ENCODE results near the gene HMGXB4. TPM values are rescaled to one million over a fixed set of nuclear protein-coding genes. Genes with fewer than 3 reads are reported as not detected.

Gene HMGXB4
- total and polyA plus RNA-seq, 9 of the 15 experiments (the other 6 are each of a cell fraction or from before 2014, with no cell fraction given) = 9.9 to 31.4 (median 24.8) TPM

GRCh38 chr22:35324762-35325161, 67.5 kb downstream of the HMGXB4 start:
- POLR2A ChIA-PET = interaction anchor here (0.8 to 1.2 kb wide), 2 partner anchors 9 to 19 kb away, joined by 3 read pairs; no protein-coding TSS in a partner anchor

More at GRCh38 chr22:35324762-35325161, 67.5 kb downstream of the HMGXB4 start:
- no peaks in the 10 kb centered on the region for H3K9me3 ChIP-seq (replicated peaks; ENCODE audit: control insufficient read depth, insufficient read depth, low read depth, low read length)
- no peaks in the 10 kb centered on the region for H3K9me1 ChIP-seq (ENCODE audit: control insufficient read depth, insufficient read depth, low read length)
- no TSS peak for BruUV-seq (replicated peaks)
- TF ChIP-seq ZNF146 (CRISPR knock-in tag; IDR thresholded peaks at IDR 0.05; ENCODE audit: unreplicated experiment) = no peak
- TF ChIP-seq GMEB1 (CRISPR knock-in tag; IDR thresholded peaks at IDR 0.05) = no peak
- TF ChIP-seq ZNF280B (CRISPR knock-in tag; IDR thresholded peaks at IDR 0.05) = no peak
- no peak for TF ChIP-seq PRMT5 (CRISPR knock-in tag; IDR thresholded peaks at IDR 0.05)
- TF ChIP-seq HDGF (IDR thresholded peaks at IDR 0.05) = no peak
- no peak for TF ChIP-seq HES1 (IDR thresholded peaks at IDR 0.05; ENCODE audit: low read depth)
- TF ChIP-seq ZNF644 (tag; IDR thresholded peaks at IDR 0.05; ENCODE audit: low read depth) = no peak
- H3K9ac ChIP-seq (ENCODE audit: insufficient read depth in 1 of 2, low read depth in 2 of 2, low read length in 2 of 2) = no peak overlapping the region
- no peaks in the 10 kb centered on the region for H3K79me2 ChIP-seq (ENCODE audit: control insufficient read depth, insufficient read depth, low read length)
- no peak for DNase-seq (ENCODE audit: extremely low read depth in 1 of 4, low spot score in 3 of 4)
- no peak for ATAC-seq
- H3K27ac ChIP-seq (ENCODE audit: extremely low read depth, low read depth, low read length) = no peak overlapping the region
- no peak for FAIRE-seq
- no peaks in the 10 kb centered on the region for H4K20me1 ChIP-seq (replicated peaks; ENCODE audit: control insufficient read depth, insufficient read depth, low read length)
- no peaks in the 10 kb centered on the region for H3K4me1 ChIP-seq (replicated peaks in 1 of 2; ENCODE audit: control insufficient read depth in 2 of 2, insufficient read depth in 2 of 2, low read length in 2 of 2)
- H2AFZ ChIP-seq (ENCODE audit: low read depth, low read length) = no peak overlapping the region
- H3K4me3 ChIP-seq = no peak overlapping the region
- no peaks in the 10 kb centered on the region for H3K27me3 ChIP-seq (ENCODE audit: control insufficient read depth in 2 of 2, insufficient read depth in 2 of 2, low read length in 2 of 2)
- peaks cover 25% of the 10 kb centered on the region; the same call in 1 of the 3 replicates for H3K36me3 ChIP-seq (ENCODE audit: control insufficient read depth, insufficient read depth, low read length)
- no peak overlapping the region for H3K4me2 ChIP-seq (ENCODE audit: insufficient read depth, low read length)
- WGBS (ENCODE audit: insufficient coverage, low coverage, missing lambda C conversion rate) = no CpG with 5 or more reads among the region's 4 CpGs
- CTCF ChIA-PET (ENCODE audit: low intra/inter-chr PET ratio) = no interaction called here
- in situ Hi-C loops (cut with MboI) (no loop called here), intact Hi-C loops (cut with micrococcal nuclease) (no loop called here)
